DMS 273 treated with DMSO at 0.1 percent for 48 hours (cell line): ENCODE data around the gene TMOD4.

ENCODE experiments used
- DNase-seq: peaks from one replicate; lab custom pipeline; 2025; lab: John Stamatoyannopoulos, UW

The TMOD4 gene

DNA sequence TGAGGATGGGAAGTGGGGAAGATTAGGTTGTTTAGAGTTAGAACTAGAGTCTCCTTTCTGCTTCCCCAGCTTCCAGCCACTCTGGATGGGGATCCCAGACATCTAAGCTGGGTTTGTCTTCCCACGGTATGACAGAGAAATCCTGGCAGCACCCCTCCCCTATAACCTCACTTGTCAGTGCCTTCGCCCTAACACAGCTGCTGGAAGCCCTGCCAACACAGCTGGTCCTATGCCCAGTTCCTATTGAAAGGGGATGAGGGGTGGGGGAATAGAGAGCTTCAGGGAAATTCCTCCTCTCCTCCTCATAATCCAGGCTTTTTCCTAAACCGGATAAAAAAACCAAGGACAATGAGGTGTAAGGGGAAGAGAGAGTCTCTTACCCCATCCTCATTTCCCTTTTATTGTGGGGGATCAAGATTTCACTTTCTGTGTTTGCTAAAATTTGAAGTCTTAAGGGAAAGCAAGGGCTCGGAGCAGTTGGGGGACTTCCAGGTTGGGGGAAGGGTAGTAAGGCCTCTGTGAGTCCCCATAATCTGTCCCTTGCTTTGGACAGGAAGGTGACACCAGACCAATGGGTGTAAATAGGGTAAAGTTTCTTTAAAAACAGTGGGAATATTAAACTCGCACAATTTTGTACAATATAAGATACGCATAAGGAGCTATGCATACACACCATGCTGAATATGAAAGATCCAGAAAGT lies 590 bp downstream of the TMOD4 start:
- DNase-seq, result no peak

DNA sequence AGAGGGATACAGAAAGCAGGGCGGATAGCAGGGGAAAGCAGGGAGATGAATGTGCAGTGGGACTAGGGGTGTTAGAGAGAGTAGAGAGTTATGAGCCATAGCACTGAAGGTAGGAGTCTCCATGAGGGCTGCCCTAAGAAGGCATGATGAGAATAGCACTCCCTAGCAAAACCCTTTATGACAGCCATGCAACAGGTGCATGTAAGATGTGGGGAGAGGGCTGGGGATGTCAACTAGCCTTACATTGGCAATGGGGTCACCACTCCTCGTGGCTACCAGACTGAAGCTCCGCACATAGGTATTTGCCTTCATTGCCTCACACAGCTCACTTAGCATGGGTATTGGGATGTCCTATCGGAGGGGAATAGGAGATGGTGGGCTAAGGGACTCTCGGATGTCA lies 4.6 kb downstream of the TMOD4 start:
- DNase-seq, result no peak

DNA sequence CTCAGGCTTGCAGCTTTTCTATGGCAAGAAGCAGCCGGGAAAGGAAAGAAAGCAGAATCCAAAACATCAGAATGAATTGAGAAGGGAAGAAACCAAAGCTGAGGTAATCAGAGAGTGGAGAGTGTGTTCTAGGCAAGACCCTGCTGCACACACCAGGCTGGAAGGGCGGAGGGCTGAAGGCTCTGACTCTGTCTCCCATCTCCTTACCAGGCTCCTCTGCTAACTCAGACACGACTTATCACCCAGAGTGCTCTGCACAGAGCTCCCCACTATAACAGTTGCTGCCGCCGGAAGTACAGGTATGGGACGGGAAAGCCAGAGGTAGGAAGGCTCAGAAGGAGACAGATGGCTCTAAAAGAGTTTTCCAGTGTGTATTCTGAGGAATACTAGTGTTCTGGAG lies 8.7 kb downstream of the TMOD4 start:
- DNase-seq, result no peak

DNA sequence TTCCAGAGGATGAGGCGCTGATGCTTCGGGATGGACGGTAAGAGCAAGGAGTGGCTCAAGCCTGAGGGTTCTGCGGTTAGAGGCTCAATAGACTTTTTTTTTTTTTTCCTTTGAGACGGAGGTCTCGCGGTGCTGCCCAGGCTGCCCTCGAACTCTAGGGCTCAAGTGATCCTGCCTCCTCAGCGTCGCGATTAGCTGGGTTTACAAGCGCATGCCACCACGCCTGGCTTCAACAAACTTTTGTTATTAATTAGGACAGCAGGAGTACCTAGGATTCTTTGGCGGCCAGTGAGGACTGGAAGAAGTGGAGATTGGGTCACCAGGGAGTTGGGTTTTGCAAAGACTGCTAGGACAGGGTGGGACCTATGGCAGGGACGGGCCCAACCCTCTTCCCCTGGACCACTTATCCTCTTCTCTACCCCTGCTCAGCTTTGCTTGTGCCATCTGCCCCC lies 9.2 kb downstream of the TMOD4 start:
- no peak for DNase-seq

DNA sequence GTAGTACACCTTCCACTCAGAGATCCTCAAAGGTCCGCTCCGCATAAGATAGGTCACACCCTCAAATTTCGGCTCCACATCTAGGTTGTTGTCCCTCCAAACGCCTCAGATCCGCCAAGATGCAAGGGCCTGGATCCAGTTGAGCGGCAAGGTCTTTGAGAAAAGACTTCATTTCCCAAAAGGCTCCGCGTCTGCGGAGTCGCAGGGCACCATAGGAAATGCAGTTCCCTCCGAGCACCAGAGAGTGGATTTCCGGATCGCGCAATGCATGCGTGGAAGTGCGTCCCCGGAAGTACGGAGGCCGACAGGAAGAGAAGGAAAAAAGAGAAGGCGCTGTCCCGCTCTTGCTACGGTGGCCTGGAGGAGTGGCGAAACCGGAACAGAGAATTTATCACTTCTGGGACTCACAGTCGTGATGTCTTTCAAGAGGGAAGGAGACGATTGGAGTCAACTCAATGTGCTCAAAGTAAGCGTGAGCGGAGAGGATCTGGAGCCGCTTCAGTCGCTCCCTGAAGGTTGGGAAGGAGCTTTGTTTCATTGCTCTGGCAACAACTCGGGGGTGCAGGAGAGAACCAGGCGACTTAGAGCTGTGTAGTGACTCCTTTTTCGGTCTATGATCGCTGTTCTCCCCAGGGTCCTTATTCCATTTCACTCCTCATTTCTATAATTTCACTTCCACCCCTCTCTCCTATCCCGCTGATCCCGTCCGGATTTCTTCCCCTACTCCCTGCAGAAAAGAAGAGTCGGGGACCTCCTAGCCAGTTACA lies 9.9 kb downstream of the TMOD4 start, which contains the start of the genes LYSMD1 and SCNM1:
Gene LYSMD1, minus strand, starts transcription at position 165 of the 767 bp plus-strand sequence. CDS start 644 bp downstream, outside the sequence.
Gene SCNM1, plus strand, starts transcription at position 407 of the 767 bp plus-strand sequence. Its CDS starts 9 bp downstream, at position 416.
- peak; percentile 100 for DNase-seq

DNA sequence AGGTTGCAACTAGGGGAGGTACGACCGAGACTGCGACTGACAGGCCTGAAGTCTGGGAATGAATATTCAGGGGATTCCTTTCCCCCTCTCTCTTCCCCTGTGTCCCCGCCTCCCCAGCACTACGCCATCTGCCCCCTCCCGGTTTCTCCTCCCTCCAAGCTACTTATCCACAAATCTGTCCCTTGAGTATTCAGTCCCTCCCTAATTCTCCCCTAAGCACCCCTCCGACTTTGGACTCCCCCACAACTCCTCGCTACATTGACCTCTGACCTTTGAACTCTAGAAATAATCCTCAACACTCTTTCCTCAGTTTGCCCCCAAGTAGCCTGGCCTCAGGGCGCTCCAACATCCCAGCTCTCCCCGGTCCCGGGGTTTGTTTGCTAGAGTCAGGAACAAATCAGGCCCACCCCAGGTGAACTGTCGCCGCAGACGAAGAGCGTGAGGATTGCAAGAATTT lies 10.5 kb downstream of the TMOD4 start:
- peak; percentile 100 for DNase-seq

DNA sequence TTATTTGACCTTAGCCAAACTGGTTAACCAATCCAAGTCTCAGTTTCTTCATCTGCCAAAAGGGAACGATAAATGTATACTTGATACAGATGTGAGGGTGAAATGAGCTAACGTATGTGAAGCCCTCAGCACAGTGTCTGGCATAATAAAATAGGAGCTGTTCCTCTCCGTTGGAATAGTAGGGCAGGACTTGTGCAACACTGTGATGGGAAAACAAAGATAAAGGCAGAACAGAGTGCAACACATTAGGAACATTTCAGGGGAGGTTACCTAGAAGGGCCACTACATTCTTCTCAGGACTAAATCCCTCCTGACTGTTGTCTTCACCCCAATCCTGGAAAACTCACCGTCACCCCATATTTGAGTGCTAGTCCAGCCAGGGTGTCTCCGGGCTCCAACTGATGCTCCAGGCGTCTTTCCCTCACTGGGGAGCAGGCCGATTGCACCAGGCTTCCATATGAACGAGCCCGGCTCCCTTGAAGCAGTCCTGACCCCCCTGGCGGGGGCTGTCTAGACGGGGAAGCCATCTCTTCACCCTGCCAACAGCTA lies 11.0 kb downstream of the TMOD4 start:
- no peak for DNase-seq

DNA sequence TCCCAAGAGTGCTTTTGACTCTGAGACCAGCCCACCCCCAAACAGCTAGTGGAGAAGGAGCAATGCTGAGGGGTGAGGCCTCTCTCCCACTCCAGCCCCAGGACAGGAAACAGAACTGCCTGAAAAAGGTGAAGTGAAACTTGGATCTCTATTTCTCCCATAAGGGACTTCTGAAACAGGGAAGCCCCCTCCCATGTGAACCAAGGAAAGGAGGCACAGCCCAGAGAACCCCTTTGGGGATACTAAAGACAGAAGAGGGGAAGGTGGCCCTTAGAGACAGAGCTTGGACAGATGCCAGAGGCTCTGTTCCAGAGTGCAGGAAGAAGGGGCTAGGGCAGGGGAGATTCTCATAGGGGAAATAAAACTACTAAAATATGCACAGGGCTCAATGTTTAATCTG lies 16.4 kb downstream of the TMOD4 start:
- DNase-seq, result no peak

DNA sequence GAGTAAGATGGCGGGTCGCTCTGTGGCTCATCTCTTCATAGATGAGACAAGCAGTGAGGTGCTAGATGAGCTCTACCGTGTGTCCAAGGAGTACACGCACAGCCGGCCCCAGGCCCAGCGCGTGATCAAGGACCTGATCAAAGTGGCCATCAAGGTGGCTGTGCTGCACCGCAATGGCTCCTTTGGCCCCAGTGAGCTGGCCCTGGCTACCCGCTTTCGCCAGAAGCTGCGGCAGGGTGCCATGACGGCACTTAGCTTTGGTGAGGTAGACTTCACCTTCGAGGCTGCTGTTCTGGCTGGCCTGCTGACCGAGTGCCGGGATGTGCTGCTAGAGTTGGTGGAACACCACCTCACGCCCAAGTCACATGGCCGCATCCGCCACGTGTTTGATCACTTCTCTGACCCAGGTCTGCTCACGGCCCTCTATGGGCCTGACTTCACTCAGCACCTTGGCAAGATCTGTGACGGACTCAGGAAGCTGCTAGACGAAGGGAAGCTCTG lies 17.0 kb downstream of the TMOD4 start:
- DNase-seq, result no peak

DNA sequence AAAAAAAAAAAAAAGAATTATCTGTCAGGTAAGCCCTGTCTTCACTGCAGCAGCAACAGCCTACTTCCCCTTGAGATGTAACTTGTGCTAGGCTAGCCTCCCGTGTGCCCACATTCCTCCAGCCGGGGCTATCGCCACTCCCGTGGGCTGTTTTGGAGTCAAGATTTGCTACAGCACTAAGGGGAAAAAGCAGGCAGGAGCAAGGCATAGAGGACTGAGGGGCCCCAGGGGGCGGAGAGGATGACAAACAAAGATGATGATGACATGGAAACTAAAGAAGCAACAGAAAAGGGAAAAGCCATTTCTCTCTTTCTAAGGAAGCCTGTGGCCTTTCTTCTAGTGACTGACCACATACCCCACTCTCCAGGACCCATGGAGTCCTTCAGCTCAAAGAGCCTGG lies 17.5 kb downstream of the TMOD4 start:
- no peak for DNase-seq

DNA sequence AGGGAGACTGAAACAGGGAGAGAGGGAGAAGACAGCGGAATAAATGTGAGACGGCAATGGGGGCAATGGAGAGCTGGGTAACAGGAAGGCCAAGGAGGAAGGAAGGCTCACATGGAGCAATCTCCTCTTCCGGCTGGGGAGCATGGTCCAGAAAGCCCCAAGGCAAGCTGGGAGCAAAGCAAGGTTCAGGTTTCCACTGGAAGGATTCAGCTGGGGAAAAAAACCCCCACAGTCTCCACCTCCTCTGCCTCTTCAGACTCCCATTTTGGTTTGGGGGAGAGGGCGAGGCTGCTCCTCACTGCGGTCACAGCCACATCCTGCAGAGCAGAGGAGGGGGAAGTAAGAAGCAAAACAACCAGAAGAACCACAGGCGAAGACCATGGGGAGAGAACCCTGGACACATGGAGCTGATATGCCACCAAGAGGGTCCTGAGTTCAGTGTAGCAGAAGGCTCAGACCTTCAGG lies 18.7 kb downstream of the TMOD4 start:
- no peak for DNase-seq

DNA sequence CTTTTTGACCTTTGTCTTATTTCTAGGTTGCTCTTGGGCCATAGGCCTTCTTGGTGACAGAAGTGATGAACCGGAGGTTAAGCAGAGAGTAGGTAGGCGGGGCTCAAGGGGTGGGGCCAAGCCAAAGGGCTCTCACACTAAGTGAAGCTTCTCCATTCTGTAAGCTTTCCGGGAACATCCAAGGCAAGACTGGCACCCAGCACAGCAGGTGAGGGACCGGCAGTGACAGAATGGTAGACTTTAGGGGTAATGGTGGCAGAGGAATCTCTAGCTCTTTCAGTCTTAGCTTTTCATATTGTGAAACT lies 19.3 kb downstream of the TMOD4 start, which contains the start of gene TNFAIP8L2:
Gene TNFAIP8L2, plus strand, starts transcription at position 135 of the 305 bp plus-strand sequence. CDS start 2,049 bp downstream, outside the sequence.
- DNase-seq, result no peak

DNA sequence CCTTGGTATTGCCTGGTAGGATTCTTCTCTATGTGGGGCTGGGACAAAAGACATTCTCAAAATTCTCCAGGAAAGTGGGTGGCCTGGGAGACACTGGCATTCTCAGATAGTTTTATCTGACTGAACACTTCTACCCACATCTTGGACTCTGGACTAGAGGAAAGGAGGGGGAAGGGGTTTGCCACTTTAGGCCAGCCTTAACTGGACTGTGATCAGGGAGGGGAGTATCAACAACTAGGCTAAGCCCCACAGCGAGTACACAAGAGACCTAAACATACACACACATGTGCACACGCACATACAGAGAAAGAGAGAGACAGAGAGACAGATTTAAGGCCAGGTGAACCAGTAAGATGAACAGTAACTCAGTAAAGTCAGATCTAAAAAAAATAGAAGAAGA lies 28.1 kb downstream of the TMOD4 start:
- DNase-seq, result no peak

DNA sequence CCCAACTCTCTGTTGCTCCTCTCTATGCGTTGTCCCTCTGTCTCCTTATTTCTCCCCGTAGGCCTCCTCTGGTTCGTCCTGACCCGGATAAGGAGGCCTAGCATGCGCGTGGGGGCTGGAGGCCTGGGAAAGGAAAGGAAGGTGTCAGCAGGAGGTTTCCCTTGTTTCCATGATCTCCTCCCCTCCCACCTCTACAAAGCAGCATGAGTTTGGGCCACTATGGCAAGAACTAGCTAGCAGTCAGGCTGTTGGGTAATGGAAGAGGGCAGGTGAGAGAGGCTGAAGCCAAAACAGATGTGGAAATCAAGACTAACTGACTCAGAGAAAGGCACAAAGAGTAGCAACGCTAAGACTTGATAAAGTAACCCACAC lies 28.7 kb downstream of the TMOD4 start:
- no peak for DNase-seq

DNA sequence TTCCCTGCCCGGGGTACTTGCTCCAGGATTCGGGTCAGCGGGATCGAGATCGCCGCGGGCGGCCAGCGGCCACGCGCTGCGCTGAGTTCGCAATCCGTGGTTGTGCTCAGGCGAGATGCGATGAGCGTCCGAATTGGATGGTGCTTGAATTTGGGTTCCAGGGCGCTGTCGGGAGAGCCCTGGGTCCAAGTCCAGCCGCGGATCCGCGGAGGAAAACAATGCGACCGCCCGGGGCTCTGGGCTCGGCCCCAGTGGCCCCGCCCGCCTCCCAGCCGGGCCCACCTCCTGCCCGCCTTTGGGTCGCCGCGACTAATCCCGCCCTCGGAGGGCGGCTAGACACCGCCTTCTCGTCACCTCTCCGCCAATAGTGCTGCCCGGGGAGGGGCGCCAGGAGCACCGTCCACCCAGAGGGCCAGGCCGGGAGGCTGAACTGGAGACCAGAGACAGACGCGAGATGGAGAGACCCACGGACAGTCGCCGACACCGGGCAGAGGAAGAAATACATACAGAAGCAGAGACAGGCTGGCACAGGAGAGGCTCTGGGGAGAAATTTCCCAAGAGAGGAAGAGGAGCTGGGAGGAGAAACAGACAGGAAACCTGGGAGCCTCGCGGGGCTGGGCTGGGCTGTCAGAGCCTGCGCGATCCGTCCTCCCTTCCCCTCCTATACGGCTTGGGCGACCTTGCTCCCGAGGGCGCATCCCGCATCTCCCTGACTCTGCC lies 29.2 kb downstream of the TMOD4 start, which contains the start of gene SEMA6C:
Gene SEMA6C, minus strand, starts transcription at position 220 of the 720 bp plus-strand sequence. CDS start 4,010 bp downstream, outside the sequence.
- DNase-seq, result peak; percentile 100

DNA sequence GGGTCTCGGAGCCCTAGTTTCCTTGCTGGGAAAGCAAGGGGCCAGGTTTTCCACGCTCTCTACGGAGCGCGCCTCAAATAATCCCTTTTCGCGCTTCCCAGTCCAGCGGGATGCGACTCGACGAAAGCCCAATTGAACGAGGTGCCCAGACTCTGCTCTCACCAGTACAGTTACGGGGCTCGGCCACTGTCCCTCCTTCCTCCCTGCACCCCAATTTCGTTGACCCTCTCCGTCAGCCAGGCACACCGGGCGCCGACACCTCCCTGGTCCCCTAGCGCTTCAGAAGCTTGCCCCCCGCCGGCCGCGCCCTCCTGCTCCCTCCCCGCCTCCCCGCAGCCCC lies 29.7 kb downstream of the TMOD4 start:
- no peak for DNase-seq

DNA sequence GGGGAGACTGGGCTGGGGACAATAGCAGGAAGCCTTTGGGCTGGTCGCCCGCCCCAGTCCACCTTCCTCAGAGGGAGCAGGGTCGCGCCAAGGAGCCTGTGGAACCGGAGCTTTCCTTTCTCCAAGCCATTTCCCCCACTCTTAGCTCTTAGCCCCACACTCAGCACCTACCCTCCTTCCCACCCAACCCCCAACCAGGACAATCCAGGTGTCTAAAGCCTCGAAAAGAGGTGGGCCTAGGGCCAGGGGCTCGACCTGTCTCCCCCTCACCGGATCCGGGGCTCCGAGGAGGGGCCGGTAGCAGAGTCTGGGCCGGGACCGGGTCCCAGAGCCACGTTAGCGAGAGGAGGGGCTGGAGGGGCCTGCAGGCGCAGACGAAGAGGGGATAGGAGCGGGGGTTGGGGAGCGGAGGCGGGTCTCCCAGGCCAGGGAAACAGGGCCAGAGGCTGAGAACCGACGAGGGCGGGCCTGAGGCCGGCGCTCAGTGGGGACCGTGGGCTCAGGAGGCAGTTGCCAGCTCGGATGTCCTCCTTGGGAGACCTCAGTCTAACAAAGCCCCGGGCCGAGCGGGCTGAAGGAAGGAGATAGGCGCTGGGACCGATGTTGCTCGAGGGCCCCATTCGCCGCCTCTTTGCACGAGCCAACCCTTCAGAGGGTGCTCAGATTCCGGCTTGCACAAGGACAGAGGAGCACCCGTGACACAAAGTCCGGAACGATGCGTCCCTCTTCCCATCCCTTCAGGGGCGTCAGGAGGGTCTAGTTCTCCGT lies 30.3 kb downstream of the TMOD4 start:
- DNase-seq, result no peak

DNA sequence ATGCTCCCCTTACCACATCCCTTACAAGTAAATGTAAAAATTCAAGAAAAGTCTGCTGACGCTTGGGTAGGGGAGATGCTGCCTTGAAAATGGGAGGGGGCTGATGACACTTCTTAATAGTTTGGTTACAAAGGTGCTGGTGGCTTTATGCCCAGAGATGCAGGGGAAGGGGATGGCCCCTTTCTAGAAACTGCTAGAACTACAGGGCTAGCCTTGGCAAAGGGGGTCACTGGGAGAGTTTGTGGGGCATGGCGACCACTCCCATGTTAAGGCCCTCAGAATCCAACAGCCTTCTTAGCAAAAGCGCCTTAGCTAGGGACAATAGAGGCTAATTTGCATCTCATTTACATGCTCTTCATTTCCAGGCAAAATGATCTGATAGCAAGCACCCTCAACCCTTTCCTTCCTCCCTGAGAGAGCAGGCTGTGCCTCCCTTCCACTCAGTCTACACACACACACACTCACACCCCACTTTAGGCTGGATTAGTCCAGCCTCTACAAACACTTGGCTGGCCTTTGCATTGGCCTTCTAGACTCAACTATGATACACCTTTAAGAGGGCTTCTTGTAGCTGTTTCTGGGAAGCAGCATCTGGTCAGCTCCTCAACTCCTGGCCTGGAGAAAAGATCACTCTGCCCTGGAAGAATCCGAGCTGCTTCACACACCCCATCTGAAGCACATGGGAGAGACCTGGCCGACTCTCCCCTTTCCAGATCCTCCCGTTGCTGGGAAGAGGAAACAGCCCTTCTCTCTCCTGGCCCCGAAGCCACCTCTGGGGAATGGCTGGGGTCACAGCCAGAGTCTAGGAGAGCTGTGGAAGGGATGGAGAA lies 31.1 kb downstream of the TMOD4 start:
- DNase-seq, result no peak

DNA sequence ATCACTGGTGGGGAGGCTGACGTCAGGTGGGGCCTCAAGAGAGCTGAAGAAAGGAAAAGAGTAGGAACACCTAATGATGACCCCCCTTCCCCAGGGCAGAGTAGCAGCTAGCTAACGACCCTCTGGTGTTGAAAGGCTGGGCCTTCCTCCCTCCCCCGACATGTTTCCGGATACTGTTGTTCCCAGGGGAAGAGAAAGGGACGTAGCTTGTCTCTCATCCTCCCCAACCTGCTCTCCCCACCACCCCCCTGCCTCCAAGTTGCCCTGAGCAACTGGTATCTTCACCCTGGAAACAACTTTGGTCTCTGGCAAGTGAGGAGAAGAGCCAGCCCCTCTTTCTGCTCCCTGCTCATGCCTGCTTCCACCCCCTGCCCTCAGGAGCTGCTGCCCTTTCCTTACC lies 31.8 kb downstream of the TMOD4 start:
- no peak for DNase-seq

DNA sequence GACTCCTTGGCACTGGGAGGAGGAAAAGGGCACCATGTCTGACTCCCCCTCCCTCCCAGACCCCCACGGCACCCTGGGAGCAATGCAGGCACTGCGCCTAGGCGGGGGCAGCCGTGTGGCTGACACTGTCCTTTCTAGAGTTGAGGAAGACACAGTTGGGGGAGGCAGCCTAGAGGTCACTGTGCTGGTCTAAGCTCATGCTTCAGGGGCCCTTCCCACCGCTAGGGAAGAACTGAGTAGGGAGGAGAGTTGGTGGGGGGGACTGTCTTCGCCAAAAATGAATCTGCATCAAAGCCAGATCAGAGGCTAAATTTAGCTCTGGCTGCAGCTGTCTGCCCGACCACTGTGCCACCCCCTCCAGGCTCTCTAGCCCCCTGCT lies 32.7 kb downstream of the TMOD4 start:
- DNase-seq, result no peak
